GM19328 (cell line): ENCODE measurements around the gene HCFC1.
A peak's percentile ranks its signal among the peaks of the same experiment; 100 is the strongest.

Experiments used
- ATAC-seq: cut with Tn5 transposase; IDR thresholded peaks from one replicate; pipeline ENCODE4 v1.9.1; 2021; ENCODE audit warnings: mild to moderate bottlenecking, moderate library complexity; ENCODE audit not compliant: unreplicated experiment

HCFC1 gene

DNA sequence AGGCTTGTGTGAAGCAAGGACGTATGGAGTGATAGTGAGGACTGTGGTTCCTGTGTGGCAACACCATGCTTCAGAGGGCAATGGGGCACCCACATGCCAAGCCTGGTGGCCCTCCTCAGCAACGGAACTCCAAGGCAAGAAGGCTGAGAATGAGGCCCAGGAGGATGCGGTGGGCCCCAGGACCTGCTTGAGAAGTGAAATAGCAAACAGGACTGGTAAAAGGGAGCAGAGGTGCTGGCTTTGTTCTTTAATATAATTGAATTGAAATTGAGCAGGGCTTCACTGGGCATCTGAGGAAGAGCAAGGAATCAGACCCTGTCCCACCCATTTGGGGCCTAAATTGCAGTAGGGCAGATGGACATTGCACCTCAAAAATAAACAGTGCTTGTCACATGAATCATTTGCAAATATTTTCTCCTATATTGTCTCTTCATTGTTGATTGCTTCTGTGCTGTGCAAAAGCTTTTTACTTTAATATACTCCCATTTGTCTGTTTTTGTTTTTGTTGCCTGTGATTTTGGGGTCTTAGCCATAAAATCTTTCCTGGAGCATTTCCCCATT is 3.2 kb upstream of the HCFC1 start:
- no peak for ATAC-seq

- no peak for ATAC-seq
These were observed 2.5 kb upstream of the HCFC1 start for GRCh38 chrX:153974003-153974725.

- ATAC-seq: no peak
These were observed 1.7 kb upstream of the HCFC1 start for GRCh38 chrX:153973127-153974002.

DNA sequence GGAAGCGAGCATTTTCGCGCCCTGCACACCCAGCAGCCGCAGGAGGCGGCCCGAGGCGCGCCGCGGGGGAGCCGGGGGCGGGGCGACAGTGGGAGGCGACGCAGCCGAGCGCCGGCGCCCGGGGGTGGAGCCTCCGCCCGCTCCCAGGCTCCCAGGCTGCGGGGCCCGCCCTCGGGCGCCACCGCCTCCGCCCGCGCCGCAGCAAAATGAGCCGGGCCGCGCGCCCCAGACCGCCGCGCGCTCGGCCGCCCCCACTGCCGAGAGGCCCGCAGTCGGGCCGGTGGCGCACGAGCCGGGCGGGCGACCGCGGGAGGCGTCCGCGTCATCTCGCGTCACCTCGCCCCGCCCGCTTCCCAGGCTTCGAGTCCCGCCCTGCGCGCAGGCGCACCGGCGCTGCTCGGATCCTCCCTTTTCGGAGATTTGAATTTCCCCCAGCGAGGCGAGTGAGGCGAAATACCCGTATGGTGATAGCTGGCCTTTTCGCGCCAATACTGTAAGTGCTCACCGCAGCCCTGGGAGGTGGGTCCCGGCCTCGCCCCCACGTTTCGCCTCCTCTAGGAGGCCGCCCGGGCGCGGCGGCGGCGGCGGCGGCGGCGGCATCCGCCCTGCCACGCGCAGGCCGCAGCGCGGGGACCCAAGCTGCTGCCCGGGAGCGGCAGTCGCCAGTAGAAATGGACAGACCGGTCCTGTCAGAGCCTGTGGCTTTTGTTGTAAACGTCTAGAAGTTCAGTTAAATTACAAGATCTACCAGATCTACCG is 929 bp upstream of the HCFC1 start, which contains the start of gene TMEM187:
Gene TMEM187 (plus strand): TSS at position 387 of the 759 bp plus-strand sequence. CDS start 9,309 bp downstream, outside the sequence.
- ATAC-seq: peak; percentile 41

- ATAC-seq: peak; percentile 36
These were observed 531 bp downstream of the HCFC1 start for GRCh38 chrX:153971124-153971449.

GRCh38 chrX:153970357-153971123 is 1.1 kb downstream of the HCFC1 start:
- ATAC-seq: no peak

DNA sequence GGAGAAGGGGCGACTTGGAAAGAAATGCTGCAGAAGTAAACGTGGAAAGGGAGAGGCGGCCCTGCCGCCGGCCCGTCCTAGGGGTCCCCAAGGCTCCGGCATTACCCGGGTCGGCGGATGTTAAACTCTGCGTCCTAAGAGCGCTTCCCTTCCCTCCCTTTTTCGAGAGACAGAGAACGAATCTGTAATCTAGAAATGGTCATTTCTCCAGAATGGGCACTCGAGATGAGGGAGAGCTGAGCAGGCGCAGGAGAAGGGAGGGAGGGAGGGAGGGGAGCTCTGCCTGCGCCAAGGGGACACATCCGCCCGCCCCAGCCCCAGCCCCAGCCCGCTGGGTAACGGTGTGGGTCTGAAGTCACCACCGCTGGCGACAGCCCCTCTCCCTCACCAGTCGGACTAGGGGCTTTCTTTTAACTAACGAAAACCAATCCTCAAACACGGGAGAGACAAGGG is 1.7 kb downstream of the HCFC1 start:
- no peak for ATAC-seq

DNA sequence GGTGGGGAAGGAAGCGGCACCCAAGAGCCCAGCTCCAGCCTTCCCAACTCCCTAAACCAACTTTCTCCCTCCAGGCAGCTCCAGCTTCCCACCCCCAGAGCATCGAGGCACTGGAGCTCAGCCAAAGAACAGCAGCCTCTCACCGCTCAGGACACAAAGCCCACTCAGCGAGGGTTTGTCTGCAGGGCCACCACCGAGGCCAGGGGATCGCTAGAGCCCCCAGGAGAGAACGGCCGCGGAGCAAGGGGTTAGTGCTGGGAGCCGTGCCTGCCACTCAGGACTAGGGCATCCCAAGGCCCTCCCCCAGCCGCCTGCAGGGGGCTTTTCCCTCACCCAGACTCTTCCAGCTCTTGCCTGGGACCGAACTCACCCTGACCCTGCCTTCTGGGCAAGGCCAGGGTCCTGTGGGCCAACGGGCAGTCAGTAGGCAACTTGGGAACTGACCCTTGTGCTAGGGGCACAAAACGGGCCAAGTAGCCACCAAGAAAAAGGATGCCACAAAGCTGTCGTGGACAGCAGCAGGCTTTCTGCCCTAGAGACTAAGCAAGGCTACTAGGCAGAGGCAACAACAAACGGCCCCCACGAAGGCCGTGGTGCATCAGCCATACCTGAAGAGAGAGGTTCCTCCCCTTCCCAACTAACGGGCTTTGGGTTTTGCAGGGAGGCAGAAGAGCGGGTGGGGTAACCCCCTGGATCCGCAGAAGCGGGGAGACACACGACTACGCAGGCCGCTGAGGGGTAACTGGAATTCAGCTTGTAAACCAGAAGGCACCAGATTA is 2.3 kb downstream of the HCFC1 start:
- no peak for ATAC-seq

DNA sequence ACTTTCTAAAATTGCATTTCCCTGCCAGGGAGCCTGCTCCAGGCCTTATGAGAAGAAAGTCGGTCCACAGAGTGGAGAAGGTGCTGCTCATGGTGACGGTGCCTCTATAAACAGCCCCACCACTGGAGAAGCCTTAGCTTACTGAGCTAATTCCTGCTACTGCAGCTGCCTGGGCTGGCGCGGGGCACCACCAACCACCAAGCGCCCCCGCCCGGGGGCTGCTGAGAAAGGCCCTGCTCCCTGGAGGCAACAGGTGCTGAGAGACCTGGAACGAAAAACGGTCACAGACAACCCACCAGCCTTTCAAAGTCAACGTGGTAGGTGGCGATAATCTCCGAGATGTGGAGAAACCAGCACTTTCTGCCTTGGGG is 2.9 kb downstream of the HCFC1 start:
- ATAC-seq: no peak

- ATAC-seq: no peak
These were observed 3.4 kb downstream of the HCFC1 start for GRCh38 chrX:153968255-153968654.

DNA sequence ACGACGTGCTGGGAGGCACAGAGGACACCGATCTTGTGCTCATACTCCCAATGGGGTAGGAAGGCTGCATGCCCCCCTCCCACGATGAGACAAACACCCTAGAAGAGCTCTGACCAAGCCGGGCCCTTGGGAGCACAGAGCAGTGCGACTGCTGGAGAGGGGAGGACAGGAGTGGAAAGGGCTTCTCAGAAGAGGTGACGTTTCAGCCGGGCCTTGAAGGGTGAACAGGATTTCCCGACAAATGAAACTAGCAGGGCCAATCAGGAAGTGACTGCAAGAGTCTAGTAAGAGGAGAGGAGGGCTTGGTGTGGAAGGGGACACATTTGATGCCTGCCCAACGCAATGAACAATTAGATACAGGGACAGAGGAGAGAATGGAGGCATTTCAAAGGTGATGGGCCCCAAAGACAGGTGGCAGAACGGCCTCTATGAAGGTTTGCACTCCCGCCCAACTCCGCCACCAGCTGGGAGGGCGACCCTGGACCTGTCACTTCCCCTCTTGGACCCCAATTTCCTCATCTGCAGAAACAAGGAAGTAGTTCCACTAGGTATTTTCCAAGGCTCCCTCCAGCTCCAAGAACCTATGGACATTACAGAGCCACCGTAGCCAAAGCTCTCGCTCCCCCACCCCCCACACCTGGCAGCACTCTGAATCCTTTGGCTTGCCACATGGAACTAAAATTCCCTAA is 3.9 kb downstream of the HCFC1 start:
- no peak for ATAC-seq

DNA sequence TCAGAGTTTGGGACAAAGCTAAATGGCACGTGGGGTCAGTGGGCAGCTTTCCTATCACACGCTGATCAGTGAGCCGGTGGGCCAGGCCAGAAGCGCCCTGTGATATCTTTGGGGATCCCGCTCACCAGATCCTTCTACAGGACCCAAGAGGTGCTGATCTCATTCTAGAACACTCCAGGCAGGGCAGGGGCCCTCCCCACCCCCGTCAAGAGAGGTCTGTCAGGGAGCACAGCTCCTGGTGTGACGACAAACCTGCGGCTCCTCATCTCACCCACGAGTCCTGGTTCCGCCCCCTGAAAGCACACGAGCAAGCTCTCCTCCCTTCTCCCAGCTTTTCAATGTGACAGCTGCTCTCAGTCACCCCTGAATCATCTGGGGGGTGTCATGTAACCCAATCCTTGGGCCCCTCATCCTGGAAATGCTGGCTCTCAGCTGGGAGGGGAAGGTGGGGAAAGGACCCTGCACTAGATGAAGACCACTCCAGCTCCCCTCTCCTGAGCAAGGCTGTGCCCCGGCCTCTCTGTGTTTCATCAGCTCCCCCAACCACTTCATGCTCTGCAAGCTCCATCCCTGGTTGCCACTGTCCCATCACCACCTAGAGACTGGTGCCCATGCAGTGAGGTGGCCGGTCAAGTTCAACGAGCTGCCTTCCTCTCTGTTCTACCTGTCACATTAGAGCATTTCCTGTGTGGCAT is 4.6 kb downstream of the HCFC1 start:
- ATAC-seq: no peak

GRCh38 chrX:153966283-153966688 is 5.3 kb downstream of the HCFC1 start:
- no peak for ATAC-seq

GRCh38 chrX:153965406-153965805 is 6.2 kb downstream of the HCFC1 start:
- no peak for ATAC-seq

DNA sequence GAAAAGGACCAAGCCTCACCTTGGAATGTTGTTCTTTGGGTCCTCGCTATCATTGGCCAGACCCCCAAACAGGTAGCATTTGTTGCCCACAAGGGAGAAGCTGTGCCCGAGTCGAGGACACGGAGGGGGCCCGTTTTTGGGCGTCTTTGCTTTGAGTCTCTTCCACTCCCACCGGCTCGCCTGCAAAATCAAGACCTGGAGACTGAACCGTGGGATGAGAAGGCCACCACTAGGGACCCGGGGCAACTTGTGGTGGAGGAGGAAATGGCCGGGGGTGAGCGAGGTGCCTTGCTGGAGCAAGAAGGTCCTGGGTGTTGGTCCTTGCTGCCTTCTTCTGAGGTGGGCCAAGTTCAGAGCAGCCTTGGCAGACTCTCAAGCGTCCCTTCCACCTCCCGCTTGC is 7.5 kb downstream of the HCFC1 start:
- no peak for ATAC-seq

DNA sequence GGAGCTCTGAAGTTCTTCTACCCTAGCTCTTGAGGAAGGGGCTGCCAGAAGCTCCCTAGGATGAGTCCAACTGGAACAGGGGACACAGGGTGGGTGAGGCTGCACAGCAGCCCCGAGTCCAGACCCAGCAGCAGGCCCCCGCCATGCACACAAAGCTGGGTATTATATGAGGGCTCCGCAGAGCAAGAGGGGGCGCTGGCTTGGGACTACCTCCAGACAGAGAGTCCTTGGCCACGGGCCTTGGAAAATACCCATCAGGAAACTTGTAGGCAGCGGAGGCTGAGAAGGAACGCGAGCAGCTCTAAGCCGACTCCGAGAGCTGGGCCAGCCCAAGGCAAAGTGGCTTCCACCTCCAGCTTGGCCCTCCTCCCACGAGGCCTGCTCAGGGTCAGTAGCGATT is 8.1 kb downstream of the HCFC1 start:
- no peak for ATAC-seq

DNA sequence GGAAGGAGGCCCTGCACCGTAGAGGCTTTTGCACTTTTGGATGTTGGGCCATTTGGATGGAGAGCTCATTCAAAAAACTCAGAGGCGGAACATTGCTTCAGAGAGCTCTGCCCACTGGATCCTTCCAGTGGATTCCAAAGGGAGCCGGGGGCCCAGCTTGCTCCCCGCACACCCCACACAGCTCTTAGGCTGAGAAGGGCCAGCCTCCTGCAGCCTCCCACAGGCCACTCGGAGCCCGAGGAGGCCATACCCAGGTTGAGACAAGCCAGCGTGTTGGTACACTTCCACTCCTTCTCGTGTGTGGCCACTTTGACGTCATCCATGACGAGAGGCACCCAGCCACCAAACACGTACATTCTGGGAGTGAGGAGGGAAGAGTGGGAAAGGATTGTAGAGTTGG is 10.3 kb downstream of the HCFC1 start:
- ATAC-seq: no peak

DNA sequence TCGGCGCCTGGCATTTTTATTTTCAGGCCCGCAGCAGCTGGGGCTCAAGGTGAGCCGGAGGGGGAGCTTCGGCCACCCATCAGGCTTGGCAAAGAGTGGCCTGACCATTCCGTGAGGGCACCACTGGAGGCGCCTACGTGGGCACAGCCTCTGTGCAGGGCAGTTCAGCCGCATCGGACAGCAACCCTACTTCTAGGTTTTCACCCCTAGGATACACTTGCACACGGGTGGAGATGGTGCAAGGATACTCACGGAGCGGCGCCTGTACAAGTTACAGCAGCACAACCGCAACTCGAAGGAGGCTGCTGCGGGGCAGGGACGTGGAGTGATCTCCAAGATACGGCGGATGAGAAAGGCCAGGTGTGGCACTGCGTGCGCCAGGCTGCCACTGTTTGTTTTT is 10.8 kb downstream of the HCFC1 start:
- no peak for ATAC-seq
